Activated CD4-positive, alpha-beta T cell treated with anti-CD3 and anti-CD28 coated beads for 36 hours (primary cell): Measurements from ENCODE around the gene EPHA4. TPM values are rescaled to one million over a fixed set of nuclear protein-coding genes. Genes with fewer than 3 reads are reported as not detected.

Experiments used
- ATAC-seq: fragments of 200-7000 bp; cut with Tn5 transposase; one replicate; pipeline ENCODE4 v1.10.0; 2021; ENCODE audit warnings: mild to moderate bottlenecking, moderate library complexity
- CTCF ChIA-PET: fragments of 350-600 bp; sonication (Branson Sonifier 250); formaldehyde crosslinking; loops from one replicate; lab custom pipeline; 2021; ENCODE audit warnings: antibody characterized with exemption; lab: Charles Lee
- POLR2A ChIA-PET: fragments of 350-600 bp; sonication (Branson Sonifier 250); formaldehyde crosslinking; loops from one replicate; lab custom pipeline; 2021; ENCODE audit warnings: antibody characterized with exemption, inconsistent platforms; lab: Charles Lee
- DNase-seq: peaks from one replicate; pipeline ENCODE4 v3.0.0-alpha.2; 2020
- H3K27ac Mint-ChIP-seq: one replicate; pipeline ENCODE4 v1.8.0; 2021; ENCODE audit warnings: mixed read lengths
- H3K27me3 Mint-ChIP-seq: one replicate; pipeline ENCODE4 v1.8.0; 2021; ENCODE audit warnings: mixed read lengths
- H3K36me3 Mint-ChIP-seq: one replicate; pipeline ENCODE4 v1.8.0; 2021; ENCODE audit warnings: low read depth, mixed read lengths
- H3K4me1 Mint-ChIP-seq: one replicate; pipeline ENCODE4 v1.8.0; 2021; ENCODE audit warnings: mixed read lengths
- H3K4me3 Mint-ChIP-seq: one replicate; pipeline ENCODE4 v1.8.0; 2021; ENCODE audit warnings: mild to moderate bottlenecking, moderate library complexity, mixed read lengths
- H3K9me3 Mint-ChIP-seq: one replicate; pipeline ENCODE4 v1.8.0; 2021; ENCODE audit warnings: low read depth, mixed read lengths
- intact Hi-C, 2 experiments: fragments of 100-400 bp; cut with DNase I in 1 of 2; cut with micrococcal nuclease in 1 of 2; formaldehyde crosslinking; loops; one replicate each; pipeline versions ENCODE4 v1.14.2 to v1.15.1; 2022 to 2024; cut with DNase I, micrococcal nuclease
- total RNA-seq, 2 experiments: library from RNA; stranded (reverse); gene quantifications; one replicate each; pipeline ENCODE4 v1.2.3, GENCODE V29; 2021

EPHA4 gene
- total RNA-seq, 2 experiments from 2014 or later: 5.9 to 7.2 TPM

GRCh38 chr2:221420245-221420644 lies 151.9 kb downstream of the EPHA4 start:
- Mint-ChIP-seq H3K9me3 (no peaks in the 10 kb centered on the region), H3K27ac (peak overlapping the region; percentile 42), H3K4me1 (peaks cover 15% of the 10 kb centered on the region), H3K27me3 (no peaks in the 10 kb centered on the region), H3K4me3 (no peak overlapping the region), H3K36me3 (peaks cover 9% of the 10 kb centered on the region)
- CTCF ChIA-PET: interaction anchor here (0.6 kb wide), 1 partner anchor 562 kb away, joined by 4 read pairs; no protein-coding TSS in a partner anchor
- intact Hi-C loops: no loop called here
- ATAC-seq (peak; percentile 42), DNase-seq (no peak)
- POLR2A ChIA-PET: no interaction called here

DNA sequence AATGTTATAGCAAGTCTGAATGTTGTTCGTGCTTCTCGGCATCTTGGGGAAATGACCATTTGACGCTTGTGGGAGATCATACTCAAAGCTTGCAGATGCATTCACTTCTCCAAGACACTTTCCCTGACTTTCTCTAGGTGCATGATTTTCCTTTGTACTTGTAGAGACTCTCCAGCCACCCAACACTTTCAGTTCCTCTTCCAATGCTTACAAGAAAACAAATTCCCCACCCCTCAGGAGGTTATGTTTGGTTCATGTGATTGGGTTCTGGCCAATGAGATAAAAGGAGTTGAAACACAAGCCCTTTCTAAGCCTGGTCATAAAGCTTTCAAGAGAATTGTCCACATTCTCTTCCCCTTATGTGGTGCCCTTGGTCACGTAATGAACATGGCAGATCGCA lies 156.3 kb downstream of the EPHA4 start:
- peaks cover 2% of the 10 kb centered on the region for H3K27me3 Mint-ChIP-seq
- no peaks in the 10 kb centered on the region for H3K36me3 Mint-ChIP-seq
- ChIA-PET POLR2A (no interaction called here), CTCF (no interaction called here)
- H3K4me1 Mint-ChIP-seq: peaks cover 15% of the 10 kb centered on the region
- no peak for DNase-seq
- H3K27ac Mint-ChIP-seq: no peak overlapping the region
- H3K9me3 Mint-ChIP-seq: no peaks in the 10 kb centered on the region
- ATAC-seq: no peak
- intact Hi-C loops: no loop called here
- no peak overlapping the region for H3K4me3 Mint-ChIP-seq

DNA sequence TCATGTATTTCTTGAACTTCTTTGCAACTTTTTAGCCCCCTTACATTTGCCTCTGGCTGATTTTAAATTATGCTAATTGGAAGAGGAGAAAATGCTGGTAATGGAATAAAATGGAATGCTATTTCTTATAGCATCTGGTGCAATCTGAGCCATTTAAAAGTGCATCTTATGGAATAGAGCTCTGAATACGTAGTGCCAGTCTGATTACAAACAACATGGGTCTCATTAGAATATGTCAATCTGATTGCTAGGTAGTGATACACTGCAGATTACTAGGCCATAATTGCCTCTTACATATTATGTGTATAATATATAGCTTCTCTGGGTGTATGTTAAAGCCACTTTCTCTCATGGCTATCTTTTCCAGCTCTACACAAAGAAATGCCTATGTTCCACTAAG lies 159.1 kb downstream of the EPHA4 start:
- ChIA-PET CTCF (no interaction called here), POLR2A (no interaction called here)
- no peak for ATAC-seq
- DNase-seq: no peak
- no peaks in the 10 kb centered on the region for H3K9me3 Mint-ChIP-seq
- H3K27me3 Mint-ChIP-seq: peaks cover 2% of the 10 kb centered on the region
- H3K4me3 Mint-ChIP-seq: no peak overlapping the region
- no peaks in the 10 kb centered on the region for H3K36me3 Mint-ChIP-seq
- intact Hi-C loops: no loop called here
- no peaks in the 10 kb centered on the region for H3K4me1 Mint-ChIP-seq
- no peak overlapping the region for H3K27ac Mint-ChIP-seq

DNA sequence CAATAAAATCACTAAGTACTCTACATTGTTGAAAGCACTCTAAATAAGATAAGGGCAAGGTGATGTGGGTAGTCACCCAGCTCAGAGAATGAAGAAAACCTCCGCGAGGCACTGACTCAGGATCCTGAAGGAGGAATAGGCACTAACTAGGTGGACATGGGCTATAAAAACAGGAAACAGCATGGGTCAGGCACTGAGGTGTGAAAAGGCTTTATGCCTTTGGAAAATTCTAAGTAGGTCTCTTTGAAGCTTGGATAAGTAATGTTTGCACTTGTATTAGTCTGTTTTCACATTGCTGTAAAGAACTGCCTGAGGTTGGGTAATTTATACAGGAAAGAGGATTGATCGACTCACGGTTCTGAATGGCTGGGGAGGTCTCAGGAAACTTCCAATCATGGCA lies 161.6 kb downstream of the EPHA4 start:
- H3K27me3 Mint-ChIP-seq: peaks cover 2% of the 10 kb centered on the region
- POLR2A ChIA-PET: no interaction called here

GRCh38 chr2:221407765-221408164 lies 164.3 kb downstream of the EPHA4 start:
- CTCF ChIA-PET: no interaction called here
- Mint-ChIP-seq H3K4me3 (no peak overlapping the region), H3K27me3 (peaks cover 2% of the 10 kb centered on the region), H3K27ac (no peak overlapping the region), H3K9me3 (peaks cover 4% of the 10 kb centered on the region), H3K36me3 (no peaks in the 10 kb centered on the region), H3K4me1 (no peaks in the 10 kb centered on the region)
- no peak for DNase-seq
- intact Hi-C loops: no loop called here
- POLR2A ChIA-PET: no interaction called here
- no peak for ATAC-seq

More for the DNA sequence above, 161.6 kb downstream of the EPHA4 start:
- intact Hi-C loops: no loop called here
- DNase-seq (no peak), ATAC-seq (no peak)
- no peak overlapping the region for H3K27ac Mint-ChIP-seq
- no peak overlapping the region for H3K4me3 Mint-ChIP-seq
- CTCF ChIA-PET: no interaction called here
- H3K4me1 Mint-ChIP-seq: no peaks in the 10 kb centered on the region
- peaks cover 4% of the 10 kb centered on the region for H3K9me3 Mint-ChIP-seq
- H3K36me3 Mint-ChIP-seq: no peaks in the 10 kb centered on the region

DNA sequence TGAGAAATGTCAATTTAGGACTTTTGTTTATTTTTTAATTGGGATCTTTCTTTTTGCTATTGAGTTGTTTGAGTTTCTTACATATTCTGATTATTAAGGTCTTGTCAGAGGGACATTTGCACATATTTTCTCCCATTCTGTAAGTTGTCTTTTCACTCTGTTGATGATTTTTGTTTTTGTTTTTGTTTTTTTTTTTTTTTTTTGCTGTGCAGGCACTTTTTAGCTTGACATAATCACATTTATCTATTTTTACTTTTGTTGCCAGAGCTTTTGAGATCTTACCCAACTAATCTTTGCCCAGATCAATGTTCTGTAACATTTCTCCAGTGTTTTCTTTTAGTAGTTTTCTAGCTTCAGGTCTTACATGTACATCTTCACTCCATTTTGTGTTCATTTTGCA lies 166.6 kb downstream of the EPHA4 start:
- H3K36me3 Mint-ChIP-seq: no peaks in the 10 kb centered on the region
- intact Hi-C loops: no loop called here
- ATAC-seq (no peak), DNase-seq (no peak)
- no peak overlapping the region for H3K4me3 Mint-ChIP-seq
- POLR2A ChIA-PET: no interaction called here
- H3K27me3 Mint-ChIP-seq: no peaks in the 10 kb centered on the region
- CTCF ChIA-PET: no interaction called here
- H3K4me1 Mint-ChIP-seq: no peaks in the 10 kb centered on the region
- H3K9me3 Mint-ChIP-seq: peaks cover 4% of the 10 kb centered on the region
- H3K27ac Mint-ChIP-seq: no peak overlapping the region

DNA sequence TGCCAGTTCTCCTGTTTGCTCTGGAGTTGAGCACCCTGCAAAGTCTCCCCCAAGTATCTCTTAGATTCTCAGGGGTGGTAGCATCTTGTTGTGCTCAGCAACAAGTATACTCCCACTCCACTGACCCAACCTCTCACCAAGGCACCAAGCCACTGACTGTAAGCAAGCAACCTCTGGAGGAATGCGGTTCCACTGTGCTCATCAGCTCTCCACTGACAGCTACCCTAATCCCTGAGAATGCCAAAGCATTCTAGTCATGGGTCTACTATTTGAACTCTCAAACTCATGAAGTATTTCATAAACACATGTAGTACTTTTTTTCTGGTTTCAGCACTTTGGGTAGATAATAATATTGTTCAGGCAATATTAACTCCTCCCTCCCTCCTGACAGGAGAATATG lies 170.0 kb downstream of the EPHA4 start:
- no peak for ATAC-seq
- Mint-ChIP-seq H3K36me3 (no peaks in the 10 kb centered on the region), H3K27me3 (no peaks in the 10 kb centered on the region), H3K4me1 (no peaks in the 10 kb centered on the region), H3K4me3 (no peak overlapping the region), H3K9me3 (peaks cover 8% of the 10 kb centered on the region), H3K27ac (no peak overlapping the region)
- intact Hi-C loops: no loop called here
- CTCF ChIA-PET: interaction anchor here (0.5 kb wide), 1 partner anchor 322 kb away, joined by 3 read pairs; no protein-coding TSS in a partner anchor
- POLR2A ChIA-PET: no interaction called here
- DNase-seq: no peak

GRCh38 chr2:221400411-221400810 lies 171.7 kb downstream of the EPHA4 start:
- DNase-seq (no peak), ATAC-seq (no peak)
- no peaks in the 10 kb centered on the region for H3K36me3 Mint-ChIP-seq
- no peak overlapping the region for H3K4me3 Mint-ChIP-seq
- ChIA-PET POLR2A (no interaction called here), CTCF (no interaction called here)
- H3K27me3 Mint-ChIP-seq: no peaks in the 10 kb centered on the region
- intact Hi-C loops: no loop called here
- H3K4me1 Mint-ChIP-seq: no peaks in the 10 kb centered on the region
- H3K27ac Mint-ChIP-seq: no peak overlapping the region
- peaks cover 4% of the 10 kb centered on the region for H3K9me3 Mint-ChIP-seq

DNA sequence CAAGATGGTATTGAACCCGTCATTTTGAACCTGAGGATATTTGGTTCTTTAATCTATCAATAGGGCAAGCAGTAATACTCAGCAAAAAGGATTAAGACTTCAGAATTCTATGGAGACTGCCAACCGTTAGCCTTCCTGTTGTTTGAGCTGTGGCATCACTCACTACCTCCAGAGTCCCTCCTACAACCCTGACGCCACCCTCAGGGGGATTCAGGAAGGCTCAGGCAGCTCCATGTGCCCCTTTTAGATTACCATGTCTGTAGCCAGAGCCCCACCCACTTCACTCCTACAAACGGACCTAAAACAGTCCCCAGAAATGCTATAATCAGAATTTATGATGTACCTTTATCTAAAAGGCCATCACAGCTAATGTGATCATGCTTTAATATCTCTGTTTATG lies 172.9 kb downstream of the EPHA4 start:
- H3K4me3 Mint-ChIP-seq: no peak overlapping the region
- no peaks in the 10 kb centered on the region for H3K27me3 Mint-ChIP-seq
- ATAC-seq: no peak
- no peaks in the 10 kb centered on the region for H3K4me1 Mint-ChIP-seq
- no peaks in the 10 kb centered on the region for H3K36me3 Mint-ChIP-seq
- DNase-seq: no peak
- POLR2A ChIA-PET: no interaction called here
- CTCF ChIA-PET: interaction anchor here (0.8 kb wide), 1 partner anchor 24 kb away, joined by 3 read pairs; no protein-coding TSS in a partner anchor
- peaks cover 4% of the 10 kb centered on the region for H3K9me3 Mint-ChIP-seq
- H3K27ac Mint-ChIP-seq: no peak overlapping the region
- intact Hi-C loops: no loop called here

DNA sequence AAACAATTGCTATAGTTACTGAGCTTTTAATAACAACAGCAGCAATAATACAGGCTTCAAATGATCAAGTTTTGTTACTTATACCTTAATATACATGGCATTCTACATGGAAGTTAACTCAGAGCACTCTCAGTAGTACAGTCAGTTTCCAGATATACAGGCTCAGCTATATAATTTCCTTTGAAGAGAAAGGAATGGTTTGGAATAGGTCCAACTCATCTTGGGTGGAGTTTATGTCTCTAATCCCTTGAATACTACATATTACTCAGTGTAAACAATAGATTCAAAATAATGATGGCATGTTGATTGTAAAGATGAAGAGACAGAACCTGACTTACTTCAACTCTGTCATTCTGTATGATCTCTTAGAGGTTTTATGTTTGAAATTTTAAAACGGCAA lies 174.9 kb downstream of the EPHA4 start:
- intact Hi-C loops: no loop called here

DNA sequence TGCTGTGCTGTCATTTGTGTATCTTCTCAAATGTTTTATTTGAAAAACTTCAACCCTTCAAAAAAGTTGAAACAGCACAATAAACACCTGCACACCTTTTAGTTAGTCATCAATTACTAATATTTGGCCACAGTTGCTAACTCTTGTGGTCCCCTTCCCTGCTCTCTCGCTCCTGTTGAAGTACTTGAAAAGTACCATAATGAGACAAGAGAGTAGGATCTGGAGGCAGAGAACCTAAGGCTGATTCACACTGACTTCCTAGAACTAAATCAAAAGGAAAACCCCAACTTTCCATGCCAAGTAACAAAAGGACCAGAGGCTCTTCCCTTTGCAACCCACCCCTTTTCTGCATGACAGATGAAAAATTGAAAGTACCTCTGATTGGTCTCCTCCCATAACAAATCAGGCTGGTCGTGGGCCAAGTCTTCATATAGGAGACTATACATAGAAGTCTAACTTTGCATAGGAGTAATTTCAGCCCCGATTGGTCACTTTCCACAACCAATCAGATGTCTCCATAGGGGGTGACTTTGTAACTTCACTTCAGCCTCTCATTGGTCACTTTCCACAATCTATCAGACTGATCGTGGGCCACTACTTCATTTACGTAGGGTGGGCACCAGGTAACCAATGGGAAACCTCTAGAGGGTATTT lies 179.7 kb downstream of the EPHA4 start:
- no peak overlapping the region for H3K4me3 Mint-ChIP-seq
- intact Hi-C loops: no loop called here
- CTCF ChIA-PET: no interaction called here
- DNase-seq: peak; percentile 8
- H3K4me1 Mint-ChIP-seq: peaks cover 5% of the 10 kb centered on the region
- H3K27me3 Mint-ChIP-seq: no peaks in the 10 kb centered on the region
- peak; percentile 44 for ATAC-seq
- H3K9me3 Mint-ChIP-seq: no peaks in the 10 kb centered on the region
- no peak overlapping the region for H3K27ac Mint-ChIP-seq
- POLR2A ChIA-PET: no interaction called here
- no peaks in the 10 kb centered on the region for H3K36me3 Mint-ChIP-seq

More for the DNA sequence above, 174.9 kb downstream of the EPHA4 start:
- POLR2A ChIA-PET: no interaction called here
- peaks cover 4% of the 10 kb centered on the region for H3K9me3 Mint-ChIP-seq
- no peak overlapping the region for H3K27ac Mint-ChIP-seq
- peaks cover 3% of the 10 kb centered on the region for H3K4me1 Mint-ChIP-seq
- CTCF ChIA-PET: no interaction called here
- H3K27me3 Mint-ChIP-seq: no peaks in the 10 kb centered on the region
- ATAC-seq (no peak), DNase-seq (no peak)
- H3K4me3 Mint-ChIP-seq: no peak overlapping the region
- no peaks in the 10 kb centered on the region for H3K36me3 Mint-ChIP-seq

- Mint-ChIP-seq H3K4me1 (peaks cover 5% of the 10 kb centered on the region), H3K4me3 (no peak overlapping the region), H3K36me3 (no peaks in the 10 kb centered on the region), H3K27me3 (peaks cover 2% of the 10 kb centered on the region), H3K9me3 (no peaks in the 10 kb centered on the region), H3K27ac (no peak overlapping the region)
- intact Hi-C loops: no loop called here
- DNase-seq (no peak), ATAC-seq (no peak)
- POLR2A ChIA-PET: no interaction called here
- CTCF ChIA-PET: no interaction called here
Observed at GRCh38 chr2:221390878-221391277, 181.2 kb downstream of the EPHA4 start.
